ENCODE measurements around the gene CWF19L1. TPM values are rescaled to one million over a fixed set of nuclear protein-coding genes. Genes with fewer than 3 reads are reported as not detected.

Gene CWF19L1
- polyA plus RNA-seq, 1 donor from 2014 or later = 36.9 TPM

DNA sequence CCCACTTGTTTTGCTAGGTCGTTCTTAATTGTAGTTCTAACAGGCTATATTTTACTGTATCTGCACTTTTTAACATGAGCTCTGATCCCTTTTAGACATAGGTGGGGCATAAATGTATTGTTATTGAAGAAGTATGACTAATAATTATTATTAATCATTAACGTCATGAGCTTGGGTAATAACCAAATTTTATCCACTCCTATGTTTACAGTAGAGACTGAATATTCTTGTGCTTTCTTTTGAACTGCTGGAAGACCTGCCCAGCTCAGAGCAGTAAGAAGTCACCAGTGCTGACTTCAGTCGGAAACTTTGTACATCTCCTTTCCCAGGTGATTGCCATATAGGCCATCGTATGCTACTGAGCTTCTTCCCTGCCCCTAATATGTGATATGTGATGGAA is 43.9 kb upstream of the CWF19L1 start:
- no peak overlapping the region for H3K9ac ChIP-seq (ENCODE audit: low read length)
- H3K9me2 ChIP-seq (ENCODE audit: insufficient read depth, low read length) = no peaks in the 10 kb centered on the region
- H3K4me3 ChIP-seq (ENCODE audit: low read length) = no peak overlapping the region

DNA sequence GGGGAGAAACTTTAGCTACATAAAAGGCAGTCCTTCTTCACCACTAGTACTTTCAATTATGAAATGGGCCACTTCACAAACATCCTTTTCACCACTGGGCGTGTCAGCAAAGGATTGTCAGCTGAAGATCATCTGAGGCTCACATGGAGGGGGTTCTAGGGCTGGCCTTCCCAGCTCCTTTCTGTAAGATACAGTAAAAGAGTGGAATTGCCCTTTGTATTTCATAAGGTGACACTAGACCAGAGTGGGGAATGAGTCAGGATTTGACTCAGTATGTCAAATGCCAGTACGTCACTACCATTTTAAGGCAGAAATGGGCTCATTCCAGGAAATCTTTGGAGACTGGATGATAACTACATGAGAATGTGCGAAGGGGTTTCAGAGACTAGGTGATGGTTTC is 40.2 kb upstream of the CWF19L1 start:
- Histone ChIP-seq H3K9me3 (ENCODE audit: low read length) (no peaks in the 10 kb centered on the region), H3K36me3 (ENCODE audit: insufficient read depth, low read length) (no peaks in the 10 kb centered on the region), H3K4me2 (ENCODE audit: low read length) (no peak overlapping the region), H3K9ac (ENCODE audit: low read length) (no peak overlapping the region), H2AFZ (ENCODE audit: low read depth, low read length) (no peak overlapping the region), H3K27me3 (ENCODE audit: insufficient read depth, low read depth, low read length) (peaks cover 4% of the 10 kb centered on the region), H3F3A (ENCODE audit: insufficient read depth, low read length, poor library complexity, severe bottlenecking) (no peaks in the 10 kb centered on the region), H4K20me1 (ENCODE audit: insufficient read depth) (no peaks in the 10 kb centered on the region), H3K4me3 (ENCODE audit: low read length) (no peak overlapping the region), H3K9me2 (ENCODE audit: insufficient read depth, low read length) (no peaks in the 10 kb centered on the region), H3K79me2 (replicated peaks; ENCODE audit: insufficient read depth, low read length) (no peaks in the 10 kb centered on the region), H3K27ac (ENCODE audit: low read length) (no peak overlapping the region)
- no peak for TF ChIP-seq EP300 (conservative IDR thresholded peaks at IDR 0.05; ENCODE audit: poor library complexity, severe bottlenecking)
- no peak for TF ChIP-seq SMC3 (conservative IDR thresholded peaks at IDR 0.05; ENCODE audit: poor library complexity)
- TF ChIP-seq MXI1 (conservative IDR thresholded peaks at IDR 0.05; ENCODE audit: poor library complexity, severe bottlenecking) = no peak
- TF ChIP-seq EZH2 (IDR thresholded peaks at IDR 0.05; ENCODE audit: borderline replicate concordance, insufficient read depth, low read length, poor library complexity, severe bottlenecking) = no peak

More for the DNA sequence above, 43.9 kb upstream of the CWF19L1 start:
- no peaks in the 10 kb centered on the region for H3K79me2 ChIP-seq (replicated peaks; ENCODE audit: insufficient read depth, low read length)
- no peak overlapping the region for H2AFZ ChIP-seq (ENCODE audit: low read depth, low read length)
- H4K20me1 ChIP-seq (ENCODE audit: insufficient read depth) = no peaks in the 10 kb centered on the region
- TF ChIP-seq MXI1 (conservative IDR thresholded peaks at IDR 0.05; ENCODE audit: poor library complexity, severe bottlenecking) = no peak
- TF ChIP-seq SMC3 (conservative IDR thresholded peaks at IDR 0.05; ENCODE audit: poor library complexity) = no peak
- no peak for TF ChIP-seq RAD21 (conservative IDR thresholded peaks at IDR 0.05)
- TF ChIP-seq, protein P1, sequence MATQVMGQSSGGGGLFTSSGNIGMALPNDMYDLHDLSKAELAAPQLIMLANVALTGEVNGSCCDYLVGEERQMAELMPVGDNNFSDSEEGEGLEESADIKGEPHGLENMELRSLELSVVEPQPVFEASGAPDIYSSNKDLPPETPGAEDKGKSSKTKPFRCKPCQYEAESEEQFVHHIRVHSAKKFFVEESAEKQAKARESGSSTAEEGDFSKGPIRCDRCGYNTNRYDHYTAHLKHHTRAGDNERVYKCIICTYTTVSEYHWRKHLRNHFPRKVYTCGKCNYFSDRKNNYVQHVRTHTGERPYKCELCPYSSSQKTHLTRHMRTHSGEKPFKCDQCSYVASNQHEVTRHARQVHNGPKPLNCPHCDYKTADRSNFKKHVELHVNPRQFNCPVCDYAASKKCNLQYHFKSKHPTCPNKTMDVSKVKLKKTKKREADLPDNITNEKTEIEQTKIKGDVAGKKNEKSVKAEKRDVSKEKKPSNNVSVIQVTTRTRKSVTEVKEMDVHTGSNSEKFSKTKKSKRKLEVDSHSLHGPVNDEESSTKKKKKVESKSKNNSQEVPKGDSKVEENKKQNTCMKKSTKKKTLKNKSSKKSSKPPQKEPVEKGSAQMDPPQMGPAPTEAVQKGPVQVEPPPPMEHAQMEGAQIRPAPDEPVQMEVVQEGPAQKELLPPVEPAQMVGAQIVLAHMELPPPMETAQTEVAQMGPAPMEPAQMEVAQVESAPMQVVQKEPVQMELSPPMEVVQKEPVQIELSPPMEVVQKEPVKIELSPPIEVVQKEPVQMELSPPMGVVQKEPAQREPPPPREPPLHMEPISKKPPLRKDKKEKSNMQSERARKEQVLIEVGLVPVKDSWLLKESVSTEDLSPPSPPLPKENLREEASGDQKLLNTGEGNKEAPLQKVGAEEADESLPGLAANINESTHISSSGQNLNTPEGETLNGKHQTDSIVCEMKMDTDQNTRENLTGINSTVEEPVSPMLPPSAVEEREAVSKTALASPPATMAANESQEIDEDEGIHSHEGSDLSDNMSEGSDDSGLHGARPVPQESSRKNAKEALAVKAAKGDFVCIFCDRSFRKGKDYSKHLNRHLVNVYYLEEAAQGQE (IDR thresholded peaks at IDR 0.05; ENCODE audit: borderline replicate concordance) = no peak
- no peak for TF ChIP-seq EP300 (conservative IDR thresholded peaks at IDR 0.05; ENCODE audit: poor library complexity, severe bottlenecking)
- no peak for TF ChIP-seq POLR2AphosphoS5 (IDR thresholded peaks at IDR 0.05)
- no peak for TF ChIP-seq EZH2 (IDR thresholded peaks at IDR 0.05; ENCODE audit: borderline replicate concordance, insufficient read depth, low read length, poor library complexity, severe bottlenecking)
- TF ChIP-seq, protein P2, sequence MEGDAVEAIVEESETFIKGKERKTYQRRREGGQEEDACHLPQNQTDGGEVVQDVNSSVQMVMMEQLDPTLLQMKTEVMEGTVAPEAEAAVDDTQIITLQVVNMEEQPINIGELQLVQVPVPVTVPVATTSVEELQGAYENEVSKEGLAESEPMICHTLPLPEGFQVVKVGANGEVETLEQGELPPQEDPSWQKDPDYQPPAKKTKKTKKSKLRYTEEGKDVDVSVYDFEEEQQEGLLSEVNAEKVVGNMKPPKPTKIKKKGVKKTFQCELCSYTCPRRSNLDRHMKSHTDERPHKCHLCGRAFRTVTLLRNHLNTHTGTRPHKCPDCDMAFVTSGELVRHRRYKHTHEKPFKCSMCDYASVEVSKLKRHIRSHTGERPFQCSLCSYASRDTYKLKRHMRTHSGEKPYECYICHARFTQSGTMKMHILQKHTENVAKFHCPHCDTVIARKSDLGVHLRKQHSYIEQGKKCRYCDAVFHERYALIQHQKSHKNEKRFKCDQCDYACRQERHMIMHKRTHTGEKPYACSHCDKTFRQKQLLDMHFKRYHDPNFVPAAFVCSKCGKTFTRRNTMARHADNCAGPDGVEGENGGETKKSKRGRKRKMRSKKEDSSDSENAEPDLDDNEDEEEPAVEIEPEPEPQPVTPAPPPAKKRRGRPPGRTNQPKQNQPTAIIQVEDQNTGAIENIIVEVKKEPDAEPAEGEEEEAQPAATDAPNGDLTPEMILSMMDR (IDR thresholded peaks at IDR 0.05; ENCODE audit: poor library complexity, severe bottlenecking) = no peak
- TF ChIP-seq TAF1 (IDR thresholded peaks at IDR 0.05; ENCODE audit: low read depth) = no peak
- no peaks in the 10 kb centered on the region for H3F3A ChIP-seq (ENCODE audit: insufficient read depth, low read length, poor library complexity, severe bottlenecking)
- no peaks in the 10 kb centered on the region for H3K36me3 ChIP-seq (ENCODE audit: insufficient read depth, low read length)
- no peak overlapping the region for H3K27ac ChIP-seq (ENCODE audit: low read length)
- no peaks in the 10 kb centered on the region for H3K9me3 ChIP-seq (ENCODE audit: low read length)
- no peaks in the 10 kb centered on the region for H3K27me3 ChIP-seq (ENCODE audit: insufficient read depth, low read depth, low read length)
- no peak overlapping the region for H3K4me2 ChIP-seq (ENCODE audit: low read length)
